Stimulated activated CD8-positive, alpha-beta memory T cell treated with anti-CD3 and anti-CD28 coated beads, Interleukin-4, amount 100 ng/mL, for 1 hour (primary cell): ENCODE measurements around the gene MRPL18.

Experiments
- DNase-seq, 2 donors: peaks; one replicate each; pipeline ENCODE4 v3.0.0-alpha.2; 2020; ENCODE audit warnings: low read depth in 2 of 2, low spot score in 1 of 2

The MRPL18 gene

DNA sequence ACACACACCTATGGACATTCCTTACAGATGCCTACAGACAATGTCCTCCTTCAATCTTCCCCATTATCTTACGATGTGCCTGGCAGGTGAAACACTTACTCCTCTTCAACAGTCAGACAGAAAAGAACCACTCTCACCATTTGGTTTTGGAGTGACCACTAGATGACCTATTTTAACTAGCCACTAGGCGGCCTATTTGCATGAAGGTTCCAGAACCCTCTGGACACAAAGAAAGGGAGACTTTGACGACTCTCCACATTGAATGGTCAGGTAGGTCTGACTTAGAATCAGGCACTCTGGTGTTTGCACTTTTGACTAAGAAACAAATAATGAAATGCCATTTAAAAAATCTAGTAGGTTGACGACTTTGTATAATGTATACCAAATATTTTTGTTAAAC is 51.8 kb downstream of the MRPL18 start:
- DNase-seq = no peak

DNA sequence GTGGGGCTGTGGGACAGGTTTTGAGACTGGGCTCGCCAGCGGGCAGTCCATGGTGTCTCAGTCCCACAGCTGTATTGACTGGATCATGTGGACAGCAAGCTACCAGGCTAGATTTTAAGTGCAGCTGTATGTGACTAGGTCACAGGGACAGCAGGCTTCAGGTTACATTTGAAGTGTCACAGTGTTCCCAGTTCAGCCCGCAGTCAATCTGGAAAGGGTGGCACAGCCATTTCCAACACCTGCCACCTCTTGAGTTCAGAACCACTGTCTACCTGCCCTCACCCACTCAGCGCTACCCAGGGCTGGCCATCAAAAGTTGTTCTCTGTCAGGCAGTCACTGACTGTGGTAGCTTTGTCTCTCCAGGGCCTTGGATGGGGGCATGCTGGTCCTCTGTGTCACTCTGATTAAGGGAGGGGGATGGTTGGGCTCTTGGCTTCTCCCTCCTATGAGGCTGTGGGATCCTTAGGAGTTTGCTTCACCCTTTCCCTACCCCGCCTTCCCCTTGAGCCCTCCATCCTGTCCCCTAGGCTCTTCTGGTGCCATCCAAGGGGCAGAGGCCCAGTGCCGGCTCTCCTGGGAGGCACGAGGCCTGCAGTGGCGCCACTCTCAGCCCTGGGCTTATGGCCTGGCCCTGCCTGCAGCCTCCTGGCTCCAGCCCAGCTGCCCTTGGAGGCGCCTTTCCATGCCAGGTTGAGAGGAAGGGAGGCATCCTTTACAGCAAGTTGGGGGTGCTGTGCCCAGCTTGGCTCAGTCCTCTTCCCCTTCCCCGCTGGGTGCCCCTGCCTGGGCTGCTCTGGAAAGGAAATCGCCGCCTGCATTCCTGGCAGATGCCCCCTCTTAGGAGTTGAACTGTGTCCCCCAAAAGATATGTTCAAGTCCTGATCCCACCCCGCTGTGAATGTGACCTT is 54.7 kb downstream of the MRPL18 start:
- DNase-seq = no peak
